ENCODE data around the gene NUP205. TPM values are rescaled to one million over a fixed set of nuclear protein-coding genes. Genes with fewer than 3 reads are reported as not detected.
"Not testable (repeated sequence)": the region's sequence is repeated elsewhere in the genome, so short reads cannot be mapped to it uniquely, and the experiment has no call there.

The NUP205 gene
- total RNA-seq, 3 donors from 2014 or later: 32.5 to 38.9 (median 37.3) TPM

DNA sequence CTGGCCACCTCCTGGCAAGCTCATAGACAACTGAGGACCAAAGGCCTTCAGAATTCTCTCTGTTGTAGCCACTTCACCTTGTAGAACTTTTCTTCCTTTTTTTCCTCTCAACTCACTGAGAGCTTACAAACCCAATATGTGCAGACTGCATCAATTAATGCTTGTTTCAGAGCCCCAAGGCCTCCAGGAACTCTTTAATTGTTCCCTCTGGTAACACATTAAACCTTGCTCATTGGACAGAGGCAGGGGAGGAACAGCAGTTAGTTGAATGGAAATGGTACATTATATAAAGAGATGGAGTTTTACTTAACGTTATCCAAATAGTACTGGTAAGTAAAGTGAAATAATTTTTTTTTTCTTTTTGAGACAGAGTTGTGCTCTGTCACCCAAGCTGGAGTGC lies 129.7 kb downstream of the NUP205 start:
- H3K4me1 ChIP-seq (ENCODE audit: low read depth): no peaks in the 10 kb centered on the region
- no peaks in the 10 kb centered on the region for H3K9me3 ChIP-seq
- DNase-seq (no peak), ATAC-seq (no peak)
- intact Hi-C loops (cut with DNase I, micrococcal nuclease): no loop called here
- H3K36me3 ChIP-seq (ENCODE audit: low read depth): no peaks in the 10 kb centered on the region
- H3K4me3 ChIP-seq: no peak overlapping the region
- TF ChIP-seq, protein P1, sequence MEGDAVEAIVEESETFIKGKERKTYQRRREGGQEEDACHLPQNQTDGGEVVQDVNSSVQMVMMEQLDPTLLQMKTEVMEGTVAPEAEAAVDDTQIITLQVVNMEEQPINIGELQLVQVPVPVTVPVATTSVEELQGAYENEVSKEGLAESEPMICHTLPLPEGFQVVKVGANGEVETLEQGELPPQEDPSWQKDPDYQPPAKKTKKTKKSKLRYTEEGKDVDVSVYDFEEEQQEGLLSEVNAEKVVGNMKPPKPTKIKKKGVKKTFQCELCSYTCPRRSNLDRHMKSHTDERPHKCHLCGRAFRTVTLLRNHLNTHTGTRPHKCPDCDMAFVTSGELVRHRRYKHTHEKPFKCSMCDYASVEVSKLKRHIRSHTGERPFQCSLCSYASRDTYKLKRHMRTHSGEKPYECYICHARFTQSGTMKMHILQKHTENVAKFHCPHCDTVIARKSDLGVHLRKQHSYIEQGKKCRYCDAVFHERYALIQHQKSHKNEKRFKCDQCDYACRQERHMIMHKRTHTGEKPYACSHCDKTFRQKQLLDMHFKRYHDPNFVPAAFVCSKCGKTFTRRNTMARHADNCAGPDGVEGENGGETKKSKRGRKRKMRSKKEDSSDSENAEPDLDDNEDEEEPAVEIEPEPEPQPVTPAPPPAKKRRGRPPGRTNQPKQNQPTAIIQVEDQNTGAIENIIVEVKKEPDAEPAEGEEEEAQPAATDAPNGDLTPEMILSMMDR (IDR thresholded peaks at IDR 0.05): no peak

DNA sequence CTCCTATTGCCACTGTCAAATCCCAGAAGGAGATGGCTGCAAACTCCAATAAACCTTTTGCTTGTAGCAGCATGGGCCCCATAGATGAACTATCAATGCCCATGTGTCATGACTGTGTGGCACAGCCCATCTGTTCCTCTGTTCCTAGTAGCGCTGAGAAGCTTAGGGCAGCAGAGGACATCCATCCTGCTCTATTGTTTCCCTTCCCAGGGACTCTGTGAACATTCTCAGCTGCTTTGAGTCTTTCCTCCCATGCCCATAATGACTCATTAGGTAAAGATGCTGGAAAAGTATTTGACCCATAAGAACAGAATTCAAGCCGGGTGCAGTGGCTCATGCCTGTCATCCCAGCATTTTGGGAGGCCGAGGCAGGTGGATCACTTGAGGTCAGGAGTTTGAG lies 132.8 kb downstream of the NUP205 start:
- no peak for ATAC-seq
- intact Hi-C loops (cut with DNase I, micrococcal nuclease): no loop called here

DNA sequence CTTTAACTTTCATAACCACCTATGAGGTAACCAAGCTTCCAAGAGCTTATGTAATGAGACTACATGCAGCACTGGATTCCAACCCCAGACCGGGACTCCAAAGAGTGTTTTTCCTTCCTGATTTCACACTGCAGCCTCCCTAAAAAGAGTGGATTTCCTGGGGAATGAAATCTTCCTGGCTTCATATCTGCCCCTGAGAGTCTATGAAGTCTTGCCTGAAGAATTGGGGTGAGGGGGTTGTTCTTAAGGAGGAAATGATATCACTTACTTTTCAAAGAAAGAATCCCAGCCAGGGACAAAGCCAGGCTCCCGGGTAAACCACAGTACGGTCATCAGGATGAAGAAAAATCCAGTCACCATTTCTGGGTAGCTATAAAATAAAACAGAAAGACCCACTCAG lies 134.3 kb downstream of the NUP205 start:
- no peaks in the 10 kb centered on the region for H3K36me3 ChIP-seq (ENCODE audit: low read depth)
- DNase-seq (no peak), ATAC-seq (no peak)
- H3K4me3 ChIP-seq: no peak overlapping the region
- TF ChIP-seq, protein P1 (IDR thresholded peaks at IDR 0.05): no peak
- intact Hi-C loops (cut with DNase I, micrococcal nuclease): no loop called here
- H3K4me1 ChIP-seq (ENCODE audit: low read depth): no peaks in the 10 kb centered on the region
- H3K9me3 ChIP-seq: no peaks in the 10 kb centered on the region

More for the DNA sequence above, 132.8 kb downstream of the NUP205 start:
- Histone ChIP-seq H3K9me3 (no peaks in the 10 kb centered on the region), H3K4me1 (ENCODE audit: low read depth) (no peaks in the 10 kb centered on the region), H3K36me3 (ENCODE audit: low read depth) (no peaks in the 10 kb centered on the region), H3K4me3 (no peak overlapping the region)
- TF ChIP-seq, protein P1 (IDR thresholded peaks at IDR 0.05): no peak
- no peak for DNase-seq

DNA sequence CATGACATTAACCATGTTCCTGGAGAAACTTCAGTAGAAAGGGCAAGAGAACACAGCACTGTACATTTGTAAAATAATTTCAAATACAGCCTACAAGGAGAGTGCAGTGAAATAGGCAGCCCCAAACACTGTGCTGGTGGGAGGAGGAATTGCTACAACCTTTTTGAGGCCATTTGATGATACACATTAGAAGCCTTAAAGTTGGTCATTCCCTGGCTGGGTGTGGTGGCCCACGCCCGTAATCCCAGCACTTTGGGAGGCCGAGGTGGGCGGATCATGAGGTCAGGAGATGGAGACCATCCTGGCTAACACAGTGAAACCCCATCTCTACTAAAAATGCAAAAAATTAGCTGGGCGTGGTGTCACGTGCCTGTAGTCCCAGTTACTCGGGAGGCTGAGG lies 134.9 kb downstream of the NUP205 start:
- ATAC-seq; H3K36me3 ChIP-seq (ENCODE audit: low read depth); DNase-seq; H3K4me3 ChIP-seq; H3K4me1 ChIP-seq (ENCODE audit: low read depth); intact Hi-C loops (cut with DNase I, micrococcal nuclease); H3K9me3 ChIP-seq: not testable (repeated sequence)

DNA sequence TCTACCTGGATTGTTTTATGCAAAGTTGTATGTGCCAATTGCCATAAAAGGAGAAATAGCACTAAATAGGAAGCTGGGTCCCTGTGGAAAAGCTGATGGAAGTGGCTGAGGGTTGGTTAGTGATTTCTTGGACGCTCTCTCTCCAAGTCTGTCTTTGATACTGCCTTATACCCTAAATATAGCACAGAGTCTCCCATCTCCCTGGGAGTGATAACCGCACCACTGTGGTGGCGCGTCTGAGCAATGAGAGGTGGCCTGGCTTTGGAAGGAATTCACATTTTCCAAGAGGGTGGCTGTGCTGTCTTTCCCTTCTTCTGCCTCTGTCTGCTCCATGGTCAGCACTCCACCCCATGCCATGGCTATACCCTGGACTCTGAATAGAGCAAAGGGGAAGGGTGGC lies 135.8 kb downstream of the NUP205 start:
- intact Hi-C loops (cut with DNase I, micrococcal nuclease): no loop called here
- TF ChIP-seq, protein P1 (IDR thresholded peaks at IDR 0.05): no peak

DNA sequence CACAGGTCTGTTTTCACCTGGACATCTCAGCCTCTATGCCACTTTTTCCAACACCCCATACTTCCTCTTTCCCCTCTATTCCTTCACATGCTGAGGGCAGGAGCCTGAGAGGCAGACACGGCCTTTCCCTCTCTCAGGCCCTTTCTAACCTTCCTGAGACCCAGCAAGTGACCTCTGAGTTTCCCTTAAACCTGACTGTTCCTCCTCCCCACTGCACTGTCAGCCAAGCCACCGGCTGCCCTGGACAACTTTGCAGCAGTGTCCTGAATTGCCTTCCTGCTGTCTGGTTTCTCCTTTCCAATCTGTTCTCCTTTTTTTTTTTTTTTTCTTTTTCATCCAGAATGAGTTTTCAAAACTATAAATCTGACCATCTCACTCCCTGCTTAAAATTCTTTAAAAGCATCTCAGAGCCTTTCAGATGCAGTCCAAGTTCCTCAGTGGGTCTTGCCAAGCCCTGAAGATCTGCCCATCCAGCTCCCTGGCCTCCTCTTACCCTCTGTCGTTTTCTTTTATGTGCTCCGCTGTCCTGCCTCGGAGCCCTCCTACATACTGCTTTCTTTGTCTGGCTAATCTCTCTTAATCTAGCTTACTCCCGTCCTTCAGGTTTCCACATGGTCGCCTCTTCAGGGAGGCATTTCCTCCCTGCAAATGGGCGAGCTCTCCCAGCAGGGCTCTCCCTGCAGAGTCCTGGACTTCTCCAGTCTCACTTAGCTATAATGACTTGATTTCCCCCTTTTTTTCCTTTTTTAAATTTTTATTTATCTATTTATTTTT lies 139.7 kb downstream of the NUP205 start:
- no peaks in the 10 kb centered on the region for H3K4me1 ChIP-seq (ENCODE audit: low read depth)
- no peaks in the 10 kb centered on the region for H3K9me3 ChIP-seq
- ATAC-seq (no peak), DNase-seq (no peak)
- no peaks in the 10 kb centered on the region for H3K36me3 ChIP-seq (ENCODE audit: low read depth)
- intact Hi-C loops (cut with DNase I, micrococcal nuclease): no loop called here
- no peak overlapping the region for H3K4me3 ChIP-seq
- TF ChIP-seq, protein P1 (IDR thresholded peaks at IDR 0.05): no peak

More for the DNA sequence above, 135.8 kb downstream of the NUP205 start:
- Histone ChIP-seq H3K9me3 (no peaks in the 10 kb centered on the region), H3K36me3 (ENCODE audit: low read depth) (no peaks in the 10 kb centered on the region), H3K4me1 (ENCODE audit: low read depth) (no peaks in the 10 kb centered on the region), H3K4me3 (no peak overlapping the region)
- no peak for ATAC-seq
- DNase-seq: no peak

Other genes starting within 250 kb of the NUP205 start
- 10 to 100 TPM; 18.3 to 37.2 (median 22.1) TPM for gene CNOT4, start 47.8 kb upstream of the NUP205 start, total RNA-seq
- gene STMP1, start 104.6 kb downstream of the NUP205 start, total RNA-seq: 10 to 100 TPM; 23.5 to 28.5 (median 24.9) TPM
- not detected for gene SLC13A4, start 170.3 kb downstream of the NUP205 start, total RNA-seq
- 1 to 10 TPM in 2 of 3 donors, under 1 TPM in 1; 0.26 to 3.5 (median 1.3) TPM for gene FAM180A, start 190.9 kb downstream of the NUP205 start, total RNA-seq

All from mucosa of descending colon (tissue), 3 donors.